Stimulated activated CD8-positive, alpha-beta memory T cell treated with anti-CD3 and anti-CD28 coated beads, Interleukin-12 subunit alpha, Interleukin-12 subunit beta, amount 100 ng/mL, for 1 hour (primary cell): ENCODE data around the gene GINS1.

Source experiments
- DNase-seq: peaks from one replicate; pipeline ENCODE4 v3.0.0-alpha.2; 2020; ENCODE audit warnings: low read depth

The GINS1 gene

GRCh38 chr20:25407311-25408169 is at the start of gene GINS1:
GINS1 (plus strand) TSS chr20:25407673; CDS start chr20:25407821, 148 bp downstream.
- peak; percentile 58 for DNase-seq

- DNase-seq: no peak
Observed at GRCh38 chr20:25360631-25361286, 46.7 kb upstream of the GINS1 start.

- DNase-seq: no peak
Observed at GRCh38 chr20:25361287-25361683, 46.2 kb upstream of the GINS1 start.

- no peak for DNase-seq
Observed at GRCh38 chr20:25364180-25364788, 43.2 kb upstream of the GINS1 start.

GRCh38 chr20:25364879-25365699 is 42.4 kb upstream of the GINS1 start:
- DNase-seq: no peak

GRCh38 chr20:25368526-25368925 is 38.9 kb upstream of the GINS1 start:
- DNase-seq: no peak

- no peak for DNase-seq
Observed at GRCh38 chr20:25368976-25369375, 38.5 kb upstream of the GINS1 start.

GRCh38 chr20:25369529-25369928 is 37.9 kb upstream of the GINS1 start:
- DNase-seq: no peak

- DNase-seq: no peak
Observed at GRCh38 chr20:25369971-25370370, 37.5 kb upstream of the GINS1 start.

- no peak for DNase-seq
Observed at GRCh38 chr20:25372584-25373336, 34.7 kb upstream of the GINS1 start.

GRCh38 chr20:25374842-25375241 is 32.6 kb upstream of the GINS1 start:
- DNase-seq: no peak

GRCh38 chr20:25376236-25376635 is 31.2 kb upstream of the GINS1 start:
- no peak for DNase-seq

GRCh38 chr20:25376886-25377285 is 30.6 kb upstream of the GINS1 start:
- no peak for DNase-seq

GRCh38 chr20:25378189-25378883 is 29.1 kb upstream of the GINS1 start:
- no peak for DNase-seq

GRCh38 chr20:25378884-25379733 is 28.4 kb upstream of the GINS1 start:
- no peak for DNase-seq

- no peak for DNase-seq
Observed at GRCh38 chr20:25380945-25381614, 26.4 kb upstream of the GINS1 start.

GRCh38 chr20:25382704-25383370 is 24.6 kb upstream of the GINS1 start:
- no peak for DNase-seq

- DNase-seq: no peak
Observed at GRCh38 chr20:25389401-25389857, 18.0 kb upstream of the GINS1 start.
